IPS-15b (cell line): ENCODE data around the gene OR8A1.

ENCODE experiments used
- H3K27me3 ChIP-seq: one replicate; pipeline ENCODE4 v1.6.1; 2013; ENCODE audit warnings: low read length; ENCODE audit not compliant: control insufficient read depth, insufficient read depth
- H3K36me3 ChIP-seq: one replicate; pipeline ENCODE4 v1.6.1; 2013; ENCODE audit warnings: low read length; ENCODE audit not compliant: control insufficient read depth, insufficient read depth
- H3K4me1 ChIP-seq: one replicate; pipeline ENCODE4 v1.6.1; 2013; ENCODE audit warnings: mild to moderate bottlenecking, low read length; ENCODE audit not compliant: control insufficient read depth, insufficient read depth
- H3K4me3 ChIP-seq: one replicate; pipeline ENCODE4 v1.5.1; 2013; ENCODE audit warnings: low read depth, low read length
- H3K9ac ChIP-seq: one replicate; pipeline ENCODE4 v1.6.1; 2013; ENCODE audit warnings: low read depth, mild to moderate bottlenecking, low read length
- H3K9me3 ChIP-seq: one replicate; pipeline ENCODE4 v1.6.1; 2013; ENCODE audit warnings: mild to moderate bottlenecking, low read length; ENCODE audit not compliant: control insufficient read depth, insufficient read depth

OR8A1 gene

DNA sequence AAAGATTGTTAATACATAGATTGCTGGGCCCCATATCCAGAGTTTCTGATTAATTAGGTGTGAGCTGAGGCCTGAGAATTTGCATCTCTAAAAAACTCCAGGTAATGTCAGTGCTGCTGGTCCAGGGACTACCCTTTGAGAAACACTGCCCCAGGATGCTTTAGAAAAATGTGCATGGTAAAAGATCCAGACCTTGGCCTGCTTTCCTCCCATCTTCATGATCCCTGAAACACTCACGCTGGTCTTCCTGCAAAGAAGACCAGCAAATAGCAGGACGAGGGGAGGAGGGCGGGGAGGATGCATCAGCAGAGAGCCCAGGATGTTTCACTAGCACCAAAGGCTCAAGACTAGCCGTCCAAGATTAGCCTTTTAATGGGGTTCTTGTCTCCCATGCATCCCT lies at the start of gene OR8A1:
OR8A1 (plus strand) TSS at position 301 of the 400 bp plus-strand sequence. CDS start 123 bp downstream, outside the sequence.
- Histone ChIP-seq H3K4me3 (no peak within 1 kb of the TSS), H3K27me3 (no peaks in the 10 kb centered on the region), H3K9me3 (no peaks in the 10 kb centered on the region), H3K4me1 (no peaks in the 10 kb centered on the region), H3K9ac (no peak within 1 kb of the TSS), H3K36me3 (no peaks in the 10 kb centered on the region)

GRCh38 chr11:124520550-124520854 lies 49.3 kb upstream of the OR8A1 start:
- Histone ChIP-seq H3K9ac (no peak overlapping the region), H3K27me3 (no peaks in the 10 kb centered on the region), H3K36me3 (no peaks in the 10 kb centered on the region), H3K9me3 (no peaks in the 10 kb centered on the region), H3K4me1 (no peaks in the 10 kb centered on the region), H3K4me3 (no peak overlapping the region)

DNA sequence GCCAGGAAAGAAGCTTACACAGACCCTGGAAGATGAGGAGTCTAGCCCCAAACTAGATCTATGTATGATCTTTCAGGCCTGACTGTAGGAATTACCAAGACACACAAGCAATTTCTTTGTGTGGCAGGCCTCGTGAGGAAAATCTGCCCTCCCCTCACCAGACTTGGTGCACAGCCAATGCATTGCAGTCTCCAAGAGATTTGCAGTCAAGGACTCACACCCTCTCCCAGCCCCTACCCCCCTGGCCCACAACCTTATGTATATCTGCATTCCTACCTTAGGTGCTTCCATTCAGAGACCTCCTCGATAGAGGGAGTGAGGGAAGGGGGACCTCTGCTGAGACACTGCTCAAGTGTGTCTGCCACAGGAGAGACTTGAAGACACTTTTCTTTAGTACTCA lies 36.2 kb upstream of the OR8A1 start:
- H3K9me3 ChIP-seq: no peaks in the 10 kb centered on the region
- H3K4me1 ChIP-seq: peaks cover 6% of the 10 kb centered on the region
- no peaks in the 10 kb centered on the region for H3K36me3 ChIP-seq
- no peak overlapping the region for H3K4me3 ChIP-seq
- no peak overlapping the region for H3K9ac ChIP-seq
- H3K27me3 ChIP-seq: no peaks in the 10 kb centered on the region

DNA sequence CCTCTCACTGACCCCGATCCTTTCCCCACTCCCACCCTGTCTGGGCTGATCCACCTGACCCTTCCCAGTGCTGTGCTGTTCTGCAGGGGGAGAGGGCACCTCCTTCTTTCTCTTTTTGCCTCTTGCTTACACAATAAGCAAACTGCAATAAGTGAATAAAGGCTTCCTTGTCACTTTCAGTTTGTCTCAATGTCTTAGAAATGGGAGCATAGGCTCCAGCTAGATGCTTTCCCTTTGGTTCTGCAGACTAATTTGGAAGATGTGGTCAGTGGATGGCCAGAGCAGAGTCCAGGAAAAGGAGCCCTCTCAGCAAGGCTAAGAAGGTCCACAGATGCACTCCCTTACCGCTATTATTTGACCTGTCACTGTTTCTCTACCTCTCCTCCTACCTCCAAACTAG lies 35.7 kb upstream of the OR8A1 start:
- Histone ChIP-seq H3K4me1 (peaks cover 6% of the 10 kb centered on the region), H3K27me3 (no peaks in the 10 kb centered on the region), H3K9ac (no peak overlapping the region), H3K9me3 (no peaks in the 10 kb centered on the region), H3K4me3 (no peak overlapping the region), H3K36me3 (no peaks in the 10 kb centered on the region)

DNA sequence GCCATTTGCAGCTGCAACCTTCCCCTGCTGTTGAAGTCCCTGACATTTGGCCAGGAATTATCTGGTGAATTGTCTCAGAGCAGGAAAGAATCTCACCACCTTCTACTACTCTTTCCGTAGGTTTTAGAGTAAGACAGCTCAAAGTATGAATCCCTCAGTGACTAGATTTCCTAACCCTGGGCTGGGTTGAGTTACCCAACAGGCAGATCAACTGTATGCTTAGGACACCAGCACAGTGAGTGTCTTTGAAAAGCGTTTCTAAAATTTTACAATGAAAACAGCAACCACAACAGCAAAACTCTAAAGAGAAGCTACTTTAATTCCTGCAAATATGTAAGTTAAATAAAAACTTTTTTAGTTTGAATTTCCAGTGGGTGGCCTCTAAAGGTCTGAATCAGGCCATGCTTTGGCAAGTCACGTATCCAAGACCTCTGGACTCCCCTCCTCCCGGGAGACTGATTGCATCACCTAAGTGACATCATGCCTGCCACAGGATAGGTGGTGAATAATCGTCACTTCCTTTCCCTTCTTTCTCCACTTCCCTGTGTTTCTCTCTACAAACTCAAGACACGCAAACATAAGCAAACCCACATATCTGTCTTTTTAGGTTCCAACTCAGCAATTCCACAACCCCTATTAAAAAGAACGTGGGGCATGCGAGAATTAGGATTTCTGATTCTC lies 34.1 kb upstream of the OR8A1 start:
- H3K36me3 ChIP-seq: no peaks in the 10 kb centered on the region
- H3K9ac ChIP-seq: no peak overlapping the region
- H3K4me1 ChIP-seq: peaks cover 6% of the 10 kb centered on the region
- no peaks in the 10 kb centered on the region for H3K27me3 ChIP-seq
- no peaks in the 10 kb centered on the region for H3K9me3 ChIP-seq
- no peak overlapping the region for H3K4me3 ChIP-seq

- Histone ChIP-seq H3K4me1 (peaks cover 6% of the 10 kb centered on the region), H3K9ac (no peak overlapping the region), H3K36me3 (no peaks in the 10 kb centered on the region), H3K4me3 (no peak overlapping the region), H3K9me3 (no peaks in the 10 kb centered on the region), H3K27me3 (no peaks in the 10 kb centered on the region)
Measured at GRCh38 chr11:124536520-124536919, 33.3 kb upstream of the OR8A1 start.

DNA sequence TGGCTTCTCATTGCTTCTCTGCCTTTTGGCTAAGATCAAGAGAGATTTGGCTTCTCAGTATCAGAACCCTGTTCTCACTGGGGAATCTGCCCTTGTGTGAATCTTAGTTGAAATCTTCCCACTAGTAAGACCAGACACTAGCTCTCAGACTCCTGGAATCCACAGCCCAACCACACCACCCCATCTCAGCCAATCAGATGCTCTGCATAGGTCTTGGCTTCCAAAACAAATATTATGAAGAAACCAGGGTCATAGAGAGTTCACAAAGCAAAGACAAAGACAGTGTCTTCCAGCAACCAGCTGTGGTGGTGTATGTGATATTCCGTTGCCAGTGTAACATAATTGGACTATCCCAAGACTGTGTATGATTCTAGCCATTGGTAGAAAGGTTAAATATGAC lies 31.8 kb upstream of the OR8A1 start:
- H3K27me3 ChIP-seq: no peaks in the 10 kb centered on the region

GRCh38 chr11:124541204-124541603 lies 28.6 kb upstream of the OR8A1 start:
- no peak overlapping the region for H3K4me3 ChIP-seq
- H3K9me3 ChIP-seq: no peaks in the 10 kb centered on the region
- H3K4me1 ChIP-seq: peaks cover 4% of the 10 kb centered on the region
- no peaks in the 10 kb centered on the region for H3K27me3 ChIP-seq
- no peak overlapping the region for H3K9ac ChIP-seq
- H3K36me3 ChIP-seq: no peaks in the 10 kb centered on the region

More for the DNA sequence above, 31.8 kb upstream of the OR8A1 start:
- H3K4me3 ChIP-seq: no peak overlapping the region
- no peak overlapping the region for H3K9ac ChIP-seq
- no peaks in the 10 kb centered on the region for H3K36me3 ChIP-seq
- peaks cover 6% of the 10 kb centered on the region for H3K4me1 ChIP-seq
- H3K9me3 ChIP-seq: no peaks in the 10 kb centered on the region

DNA sequence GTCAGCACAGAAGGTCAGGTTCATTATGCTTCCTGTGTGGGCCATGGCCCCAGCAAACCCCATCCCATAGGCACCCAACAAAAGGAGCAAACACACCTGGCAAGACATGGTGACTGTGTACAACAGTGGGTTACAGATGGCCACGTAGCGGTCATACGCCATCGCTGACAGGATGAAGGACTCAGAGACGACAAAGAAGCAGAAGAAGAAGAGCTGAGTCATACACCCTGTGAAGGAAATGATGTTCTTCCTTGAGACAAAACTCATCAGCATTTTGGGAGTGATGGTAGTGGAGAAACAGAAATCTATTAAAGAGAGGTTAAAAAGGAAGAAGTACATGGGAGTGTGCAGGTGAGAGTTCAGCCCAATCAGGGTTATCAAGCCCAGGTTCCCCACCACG lies 26.7 kb upstream of the OR8A1 start:
- Histone ChIP-seq H3K36me3 (no peaks in the 10 kb centered on the region), H3K9ac (no peak overlapping the region), H3K4me1 (no peaks in the 10 kb centered on the region), H3K4me3 (no peak overlapping the region), H3K9me3 (no peaks in the 10 kb centered on the region), H3K27me3 (no peaks in the 10 kb centered on the region)

DNA sequence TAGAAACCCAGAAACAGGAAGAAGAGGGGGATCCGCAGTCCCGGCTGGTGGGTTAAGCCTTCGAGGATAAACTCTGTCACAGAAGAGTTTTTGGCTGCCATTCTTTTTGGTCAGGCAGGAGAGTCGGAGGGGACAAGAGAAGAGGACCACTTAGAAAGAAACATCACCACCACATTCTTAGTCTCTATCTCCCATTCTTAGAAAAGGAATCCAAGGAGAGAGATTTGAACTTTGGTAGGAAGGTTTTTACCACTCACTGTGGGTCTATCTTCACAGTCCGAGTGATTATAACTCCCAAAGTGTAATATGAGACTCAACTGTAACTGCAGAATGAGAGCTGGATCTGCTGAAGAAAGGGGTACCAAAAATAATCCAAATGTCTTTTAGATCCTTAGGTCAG lies 26.2 kb upstream of the OR8A1 start, which contains the start of gene OR8B12:
OR8B12 (minus strand) TSS at position 101 of the 400 bp plus-strand sequence; CDS start at position 101, 0 bp downstream.
- H3K4me1 ChIP-seq: no peaks in the 10 kb centered on the region
- H3K36me3 ChIP-seq: no peaks in the 10 kb centered on the region
- H3K9me3 ChIP-seq: no peaks in the 10 kb centered on the region
- H3K27me3 ChIP-seq: no peaks in the 10 kb centered on the region
- H3K9ac ChIP-seq: no peak within 1 kb of the TSS
- no peak within 1 kb of the TSS for H3K4me3 ChIP-seq

DNA sequence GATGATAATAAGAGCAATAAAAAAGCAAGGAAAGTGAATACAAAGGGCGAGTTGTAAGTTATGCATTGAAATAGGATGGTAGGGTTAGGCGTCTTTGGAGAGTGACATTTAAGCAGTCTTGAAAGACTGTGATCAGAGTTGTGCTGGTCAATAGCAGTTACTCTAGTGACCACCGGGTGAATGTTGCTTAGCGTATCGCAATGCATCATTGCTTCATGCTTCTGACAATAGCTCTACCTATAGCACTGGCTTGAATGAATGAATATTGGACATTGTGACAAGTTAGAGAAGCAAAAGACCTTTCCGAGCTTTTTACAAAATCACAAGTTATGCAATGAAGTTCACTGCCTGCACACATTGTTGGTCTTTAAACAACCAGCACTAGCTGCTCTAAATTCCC lies 18.6 kb upstream of the OR8A1 start:
- H3K9me3 ChIP-seq: no peaks in the 10 kb centered on the region
- no peak overlapping the region for H3K9ac ChIP-seq
- no peaks in the 10 kb centered on the region for H3K4me1 ChIP-seq
- H3K4me3 ChIP-seq: no peak overlapping the region
- H3K27me3 ChIP-seq: no peaks in the 10 kb centered on the region
- H3K36me3 ChIP-seq: no peaks in the 10 kb centered on the region

GRCh38 chr11:124551987-124552386 lies 17.8 kb upstream of the OR8A1 start:
- H3K4me3 ChIP-seq: no peak overlapping the region
- H3K27me3 ChIP-seq: no peaks in the 10 kb centered on the region
- no peaks in the 10 kb centered on the region for H3K4me1 ChIP-seq
- no peaks in the 10 kb centered on the region for H3K36me3 ChIP-seq
- no peaks in the 10 kb centered on the region for H3K9me3 ChIP-seq
- H3K9ac ChIP-seq: no peak overlapping the region
